HEK293T (cell line): ENCODE measurements around the gene UAP1L1.

Source experiments
- CTCF ChIA-PET: fragments of 350-600 bp; formaldehyde crosslinking; extraction: SDS; loops from one replicate; lab custom pipeline; 2021; ENCODE audit warnings: antibody characterized with exemption, inconsistent platforms; lab: Yijun Ruan, JAX
- POLR2A ChIA-PET: fragments of 350-600 bp; formaldehyde crosslinking; extraction: SDS; loops from one replicate; lab custom pipeline; 2020; ENCODE audit warnings: antibody characterized with exemption, inconsistent platforms; lab: Yijun Ruan, JAX
- DNase-seq: peaks from one replicate; pipeline ENCODE4 v3.0.0; 2012; ENCODE audit warnings: mixed read lengths; ENCODE audit errors: extremely low spot score
- BHLHE40 ChIP-seq: fragments of 450-650 bp; IDR thresholded peaks from 2 replicates; pipeline ENCODE4 v1.6.1; 2016; ENCODE audit warnings: mild to moderate bottlenecking, moderate library complexity, borderline replicate concordance
- CTBP1 ChIP-seq: fragments of 450-650 bp; IDR thresholded peaks from 2 replicates; pipeline ENCODE4 v1.6.1; 2016; ENCODE audit warnings: borderline replicate concordance
- ELF4 ChIP-seq: fragments of 450-650 bp; IDR thresholded peaks from 2 replicates; pipeline ENCODE4 v1.6.1; 2017; ENCODE audit warnings: antibody characterized with exemption
- FOXA1 ChIP-seq: fragments of 450-650 bp; IDR thresholded peaks from 2 replicates; pipeline ENCODE4 v1.6.1; 2016; ENCODE audit warnings: mild to moderate bottlenecking
- FOXK2 ChIP-seq: fragments of 450-650 bp; IDR thresholded peaks from 2 replicates; pipeline ENCODE4 v1.6.1; 2016; ENCODE audit warnings: mild to moderate bottlenecking
- FOXM1 ChIP-seq: fragments of 450-650 bp; IDR thresholded peaks from 2 replicates; pipeline ENCODE4 v1.6.1; 2017; ENCODE audit warnings: mild to moderate bottlenecking, borderline replicate concordance
- HDGF ChIP-seq: fragments of 450-650 bp; IDR thresholded peaks from 2 replicates; pipeline ENCODE4 v1.6.1; 2017; ENCODE audit warnings: antibody characterized with exemption, borderline replicate concordance
- L3MBTL2 ChIP-seq: fragments of 450-650 bp; conservative IDR thresholded peaks from 2 replicates; pipeline ENCODE4 v1.6.1; 2016; ENCODE audit warnings: mild to moderate bottlenecking
- LEF1 ChIP-seq: fragments of 450-650 bp; IDR thresholded peaks from 2 replicates; pipeline ENCODE4 v1.6.1; 2017; ENCODE audit warnings: mild to moderate bottlenecking, borderline replicate concordance
- NFRKB ChIP-seq: fragments of 450-650 bp; IDR thresholded peaks from 2 replicates; pipeline ENCODE4 v1.6.1; 2016; ENCODE audit warnings: mild to moderate bottlenecking, moderate library complexity
- SP1 ChIP-seq: fragments of 450-650 bp; IDR thresholded peaks from 2 replicates; pipeline ENCODE4 v1.6.1; 2017
- SUZ12 ChIP-seq: fragments of 450-650 bp; IDR thresholded peaks from 2 replicates; pipeline ENCODE4 v1.6.1; 2016; ENCODE audit warnings: mild to moderate bottlenecking
- TARDBP ChIP-seq: fragments of 450-650 bp; IDR thresholded peaks from 2 replicates; pipeline ENCODE4 v1.6.1; 2016
- ZNF384 ChIP-seq: fragments of 450-650 bp; IDR thresholded peaks from 2 replicates; pipeline ENCODE4 v1.6.1; 2016
- TF ChIP-seq, protein P1 (sequence below): fragments of 450-650 bp; IDR thresholded peaks from 2 replicates; pipeline ENCODE4 v1.6.1; 2016

UAP1L1 gene

DNA sequence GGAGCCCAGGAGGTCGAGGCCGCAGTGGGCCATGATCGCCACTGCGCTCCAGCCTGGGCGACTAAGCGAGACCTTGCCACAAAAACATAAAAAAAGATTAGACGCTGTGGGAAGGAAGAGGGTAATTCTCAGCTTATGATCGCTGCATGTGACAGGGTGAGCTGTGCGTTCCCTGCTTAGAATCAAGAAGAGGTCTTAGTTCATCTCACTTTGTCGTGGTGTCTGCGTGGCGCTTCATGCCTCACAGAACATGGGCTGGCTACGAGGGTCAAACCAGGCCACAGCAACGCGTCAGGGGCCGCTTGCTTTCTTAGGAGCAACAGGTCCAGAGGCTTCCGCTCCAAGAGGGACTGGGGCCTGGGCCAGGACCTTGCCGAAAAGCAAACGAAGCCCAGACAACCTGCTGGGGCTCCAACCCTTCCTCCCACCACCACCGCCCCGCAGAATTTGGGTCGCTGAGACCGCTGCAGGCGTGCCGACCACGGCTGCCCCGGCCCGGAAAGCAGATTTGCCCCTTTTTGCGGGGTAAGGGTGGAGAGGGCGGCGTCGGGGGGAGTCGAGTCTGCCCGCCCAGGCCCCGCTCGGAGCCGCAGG is 51.6 kb downstream of the UAP1L1 start:
- TF ChIP-seq SUZ12 (no peak), ZNF384 (no peak), ELF4 (no peak), LEF1 (no peak), BHLHE40 (no peak), FOXA1 (no peak), SP1 (no peak), NFRKB (no peak), HDGF (no peak), FOXM1 (no peak), CTBP1 (no peak), FOXK2 (no peak), L3MBTL2 (no peak)
- TF ChIP-seq, protein P1, sequence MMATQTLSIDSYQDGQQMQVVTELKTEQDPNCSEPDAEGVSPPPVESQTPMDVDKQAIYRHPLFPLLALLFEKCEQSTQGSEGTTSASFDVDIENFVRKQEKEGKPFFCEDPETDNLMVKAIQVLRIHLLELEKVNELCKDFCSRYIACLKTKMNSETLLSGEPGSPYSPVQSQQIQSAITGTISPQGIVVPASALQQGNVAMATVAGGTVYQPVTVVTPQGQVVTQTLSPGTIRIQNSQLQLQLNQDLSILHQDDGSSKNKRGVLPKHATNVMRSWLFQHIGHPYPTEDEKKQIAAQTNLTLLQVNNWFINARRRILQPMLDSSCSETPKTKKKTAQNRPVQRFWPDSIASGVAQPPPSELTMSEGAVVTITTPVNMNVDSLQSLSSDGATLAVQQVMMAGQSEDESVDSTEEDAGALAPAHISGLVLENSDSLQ: no peak
- POLR2A ChIA-PET: interaction anchor here (0.8 to 3.0 kb wide), 36 partner anchors 10 to 423 kb away, joined by 3 to 57 read pairs (median 5); partner anchors contain the start of genes CYSRT1, EXD3, GRIN1 and LRRC26
- no peak for DNase-seq
- CTCF ChIA-PET: interaction anchor here (0.8 to 2.4 kb wide), 6 partner anchors 22 to 108 kb away, joined by 3 to 8 read pairs (median 3); no protein-coding TSS in a partner anchor

DNA sequence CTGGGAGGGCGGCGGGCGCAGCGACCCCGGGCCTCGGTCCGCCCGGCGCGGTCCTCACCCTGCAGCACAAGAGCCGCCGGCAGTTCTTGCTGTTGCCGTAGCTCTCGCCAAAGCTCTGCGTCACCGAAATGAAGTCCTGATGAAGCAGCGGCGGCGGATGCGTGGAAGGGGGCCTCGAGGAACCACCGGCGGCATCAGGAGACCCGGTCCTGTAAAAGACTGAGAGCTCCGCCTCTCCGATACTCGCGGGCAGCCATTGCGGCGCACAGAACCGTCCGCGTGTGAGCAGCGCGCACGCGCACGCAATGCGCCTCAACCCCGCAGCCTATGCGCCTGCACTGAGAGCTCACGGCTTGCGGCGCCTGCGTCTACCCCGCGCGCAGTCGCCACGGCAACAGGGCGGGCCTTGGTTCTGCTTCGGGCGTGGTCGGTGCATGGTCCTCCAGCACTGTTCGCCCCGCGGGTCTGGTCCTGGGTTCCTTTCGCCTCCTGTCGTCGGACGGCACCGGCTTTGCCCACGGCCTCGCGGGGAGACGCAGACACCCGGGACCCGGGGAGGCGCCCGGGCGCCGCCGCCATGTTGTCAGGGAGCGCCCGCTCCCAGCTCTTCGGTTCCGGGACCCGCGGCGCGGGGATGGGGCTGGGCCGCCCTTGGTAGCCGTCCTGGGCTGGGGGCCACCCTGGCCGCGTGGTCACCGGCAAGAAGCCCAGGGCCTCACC is 52.3 kb downstream of the UAP1L1 start:
- DNase-seq: peak; percentile 94
- CTCF ChIA-PET: interaction anchor here (0.7 to 2.4 kb wide), 7 partner anchors 21 to 182 kb away, joined by 3 to 8 read pairs (median 3); no protein-coding TSS in a partner anchor
- POLR2A ChIA-PET: interaction anchor here (0.7 to 3.0 kb wide), 42 partner anchors 10 to 423 kb away, joined by 3 to 57 read pairs (median 4); partner anchors contain the start of genes CYSRT1, EXD3, GRIN1 and LRRC26
- peak; percentile 24 for TF ChIP-seq L3MBTL2
- TF ChIP-seq LEF1: no peak
- peak; percentile 58; the same call in 1 of the 2 replicates for TF ChIP-seq CTBP1
- TF ChIP-seq HDGF: 0 out of 2 replicates have a peak, but pooled peaks have one; percentile 32

GRCh38 chr9:137130176-137130755 is 52.9 kb downstream of the UAP1L1 start:
- ChIA-PET POLR2A (interaction anchor here (0.7 to 3.0 kb wide), 40 partner anchors 10 to 422 kb away, joined by 3 to 57 read pairs (median 4); partner anchors contain the start of genes CYSRT1, EXD3, GRIN1 and LRRC26), CTCF (interaction anchor here (0.7 to 2.4 kb wide), 6 partner anchors 20 to 182 kb away, joined by 3 to 8 read pairs (median 4); partner anchors contain the start of gene NPDC1)
- TF ChIP-seq ZNF384 (no peak), SUZ12 (no peak), TARDBP (no peak), NFRKB (no peak), FOXA1 (no peak), CTBP1 (no peak), FOXM1 (no peak)
- TF ChIP-seq, protein P1: no peak
- DNase-seq: no peak
